ENCODE measurements around the gene SLCO3A1.
A peak's percentile ranks its signal among the peaks of the same experiment; 100 is the strongest.

SLCO3A1 gene

GRCh38 chr15:92076541-92076940 lies 223.0 kb downstream of the SLCO3A1 start:
- DNase-seq = no peak

- peak; percentile 61 for DNase-seq
These were observed 224.0 kb downstream of the SLCO3A1 start for GRCh38 chr15:92077353-92078085.

GRCh38 chr15:92078270-92078669 lies 224.8 kb downstream of the SLCO3A1 start:
- DNase-seq = no peak

GRCh38 chr15:92079047-92079446 lies 225.5 kb downstream of the SLCO3A1 start:
- DNase-seq = peak; percentile 12

GRCh38 chr15:92079647-92080255 lies 226.2 kb downstream of the SLCO3A1 start:
- no peak for DNase-seq

GRCh38 chr15:92082006-92082843 lies 228.7 kb downstream of the SLCO3A1 start:
- DNase-seq = peak; percentile 65

- DNase-seq = no peak
These were observed 229.7 kb downstream of the SLCO3A1 start for GRCh38 chr15:92083190-92083589.

GRCh38 chr15:92087211-92087610 lies 233.7 kb downstream of the SLCO3A1 start:
- no peak for DNase-seq

GRCh38 chr15:92091155-92091734 lies 237.7 kb downstream of the SLCO3A1 start:
- peak; percentile 26 for DNase-seq

GRCh38 chr15:92092289-92093105 lies 239.0 kb downstream of the SLCO3A1 start:
- DNase-seq = no peak

- no peak for DNase-seq
These were observed 242.2 kb downstream of the SLCO3A1 start for GRCh38 chr15:92095693-92096092.

GRCh38 chr15:92097474-92098178 lies 244.1 kb downstream of the SLCO3A1 start:
- peak; percentile 44 for DNase-seq

GRCh38 chr15:92098869-92099268 lies 245.4 kb downstream of the SLCO3A1 start:
- no peak for DNase-seq

GRCh38 chr15:92100301-92100700 lies 246.8 kb downstream of the SLCO3A1 start:
- DNase-seq = no peak

GRCh38 chr15:92100751-92101150 lies 247.2 kb downstream of the SLCO3A1 start:
- no peak for DNase-seq

GRCh38 chr15:92101708-92102394 lies 248.3 kb downstream of the SLCO3A1 start:
- DNase-seq = no peak

- DNase-seq = no peak
These were observed 248.9 kb downstream of the SLCO3A1 start for GRCh38 chr15:92102395-92102755.

GRCh38 chr15:92104072-92104471 lies 250.6 kb downstream of the SLCO3A1 start:
- no peak for DNase-seq

- DNase-seq = no peak
These were observed 252.1 kb downstream of the SLCO3A1 start for GRCh38 chr15:92105611-92106010.

GRCh38 chr15:92107510-92107909 lies 254.0 kb downstream of the SLCO3A1 start:
- DNase-seq = no peak

- no peak for DNase-seq
These were observed 255.8 kb downstream of the SLCO3A1 start for GRCh38 chr15:92109191-92109873.
